Hepatocyte (in vitro differentiated cells): Measurements from ENCODE around the gene ARL8B. TPM values are rescaled to one million over a fixed set of nuclear protein-coding genes. Genes with fewer than 3 reads are reported as not detected.
"Not testable (repeated sequence)": the region's sequence is repeated elsewhere in the genome, so short reads cannot be mapped to it uniquely, and the experiment has no call there.

Experiments used
- DNase-seq: peaks from one replicate; pipeline ENCODE4 v3.0.0-alpha.2; 2016; ENCODE audit warnings: low spot score
- H2AFZ ChIP-seq: fragments of 200-600 bp; sonication (generic); 2 replicates; pipeline ENCODE4 v1.6.0; 2016; ENCODE audit warnings: antibody characterized with exemption, mild to moderate bottlenecking
- H3K27ac ChIP-seq: fragments of 200-600 bp; sonication (generic); 2 replicates; pipeline ENCODE4 v1.5.1; 2016; ENCODE audit warnings: mild to moderate bottlenecking
- H3K27me3 ChIP-seq: fragments of 200-600 bp; sonication (generic); 2 replicates; pipeline ENCODE4 v1.6.1; 2016
- H3K36me3 ChIP-seq: fragments of 200-600 bp; sonication (generic); replicated peaks from 2 replicates; pipeline ENCODE4 v1.5.1; 2016; ENCODE audit warnings: low read depth; ENCODE audit not compliant: insufficient read depth
- H3K4me1 ChIP-seq: fragments of 200-600 bp; sonication (generic); 2 replicates; pipeline ENCODE4 v1.5.1; 2016; ENCODE audit warnings: mild to moderate bottlenecking, moderate library complexity; ENCODE audit not compliant: insufficient read depth
- H3K4me2 ChIP-seq: fragments of 200-600 bp; sonication (generic); 2 replicates; pipeline ENCODE4 v1.6.0; 2016
- H3K4me3 ChIP-seq: fragments of 200-600 bp; sonication (generic); 2 replicates; pipeline ENCODE4 v1.5.1; 2016; ENCODE audit warnings: mild to moderate bottlenecking
- H3K79me2 ChIP-seq: fragments of 200-600 bp; sonication (generic); 2 replicates; pipeline ENCODE4 v1.6.0; 2017; ENCODE audit warnings: mild to moderate bottlenecking
- H3K9me2 ChIP-seq: fragments of 200-600 bp; sonication (generic); replicated peaks from 2 replicates; pipeline ENCODE4 v1.6.0; 2017; ENCODE audit warnings: mild to moderate bottlenecking; ENCODE audit not compliant: insufficient read depth
- H3K9me3 ChIP-seq: fragments of 200-600 bp; sonication (generic); 2 replicates; pipeline ENCODE4 v1.5.1; 2016; ENCODE audit warnings: low read depth, mild to moderate bottlenecking
- H4K20me1 ChIP-seq: fragments of 200-600 bp; sonication (generic); 2 replicates; pipeline ENCODE4 v1.6.0; 2016; ENCODE audit warnings: mild to moderate bottlenecking; ENCODE audit not compliant: insufficient read depth, poor library complexity, severe bottlenecking
- CTCF ChIP-seq: fragments of 200-600 bp; sonication (generic); IDR thresholded peaks from 2 replicates; pipeline ENCODE4 v1.5.1; 2016; ENCODE audit warnings: antibody characterized with exemption, mild to moderate bottlenecking; ENCODE audit not compliant: poor library complexity
- EZH2 ChIP-seq: fragments of 200-600 bp; sonication (generic); IDR thresholded peaks from 2 replicates; pipeline ENCODE4 v1.6.1; 2016; ENCODE audit warnings: antibody characterized with exemption, mild to moderate bottlenecking, borderline replicate concordance
- EZH2phosphoT487 ChIP-seq: fragments of 200-600 bp; sonication (generic); IDR thresholded peaks from one replicate; pipeline ENCODE4 v1.6.1; 2018; ENCODE audit warnings: antibody characterized with exemption, mild to moderate bottlenecking, low read depth, moderate library complexity; ENCODE audit not compliant: unreplicated experiment, severe bottlenecking
- WGBS: methylation state at CpG from one replicate; pipeline ENCODE4 v1.1.6; 2016; ENCODE audit warnings: low lambda C conversion rate; ENCODE audit errors: missing lambda C conversion rate; 5-methylcytosine and 5-hydroxymethylcytosine counted together
- polyA plus RNA-seq: library from polyadenylated mRNA; unstranded; fragments of >200 nt; fragmentation: Nextera tagmentation; extraction: Ambion mirVana; gene quantifications from 2 replicates; pipeline ENCODE4 v1.2.1, GENCODE V29; 2016
- total RNA-seq: library from RNA; depleted of rRNA; stranded (reverse); fragments of >200 nt; gene quantifications from 2 replicates; pipeline ENCODE4 v1.2.3, GENCODE V29; 2014

The ARL8B gene
- total and polyA plus RNA-seq, 2 experiments from 2014 or later = 58.1 to 94.4 TPM

GRCh38 chr3:5079761-5080160 is 42.3 kb upstream of the ARL8B start:
- Histone ChIP-seq H3K4me1 (peaks cover 5% of the 10 kb centered on the region), H3K79me2 (no peaks in the 10 kb centered on the region)

DNA sequence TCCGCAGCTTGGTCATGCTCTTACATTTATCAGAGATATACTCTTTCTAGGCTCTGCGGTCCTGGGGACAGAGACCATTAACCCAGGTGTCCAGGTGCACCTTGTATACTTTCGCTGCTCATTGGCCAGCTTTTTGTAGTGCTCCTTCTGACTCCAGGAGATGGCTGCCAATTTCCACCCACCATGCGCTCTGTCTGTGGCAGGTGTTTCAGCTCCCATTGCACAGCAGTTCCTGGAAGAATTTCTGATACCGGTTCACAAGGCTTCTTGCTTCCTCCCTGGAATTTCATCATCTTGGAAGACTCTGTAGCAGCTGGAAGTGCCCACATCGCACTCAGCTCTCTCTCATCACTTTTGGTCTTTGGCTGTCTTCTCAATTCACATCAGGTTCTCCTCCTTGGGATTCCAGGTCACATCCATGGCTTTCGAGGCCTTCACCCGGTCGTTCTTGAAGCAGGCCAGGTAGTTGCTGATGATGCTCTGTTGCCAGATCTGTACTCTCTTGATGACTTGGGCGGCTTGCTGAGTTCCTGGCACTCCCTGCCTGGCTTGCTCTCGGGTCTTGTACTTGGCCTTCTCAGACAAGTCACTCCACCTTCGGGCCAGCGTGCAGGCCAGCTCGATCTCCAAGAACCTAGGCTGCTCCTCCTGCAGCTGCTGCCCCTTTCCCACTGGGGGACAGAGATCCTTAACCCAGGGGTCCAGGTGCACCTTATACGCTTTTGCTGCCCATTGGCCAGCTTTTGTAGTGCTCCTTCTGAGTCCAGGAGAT is 41.1 kb upstream of the ARL8B start:
- Histone ChIP-seq H3K4me2 (no peak overlapping the region), H2AFZ (no peak overlapping the region), H3K27me3 (no peaks in the 10 kb centered on the region), H3K27ac (peak overlapping the region; percentile 80), H3K9me2 (no peaks in the 10 kb centered on the region), H3K4me1 (peaks cover 5% of the 10 kb centered on the region), H3K4me3 (no peak overlapping the region), H3K9me3 (no peaks in the 10 kb centered on the region), H3K79me2 (no peaks in the 10 kb centered on the region), H3K36me3 (no peaks in the 10 kb centered on the region), H4K20me1 (no peaks in the 10 kb centered on the region)
- WGBS = 97% methylated on average over 15 of the region's 15 CpGs
- TF ChIP-seq EZH2phosphoT487 (no peak), EZH2 (no peak), CTCF (no peak)
- no peak for DNase-seq

More at GRCh38 chr3:5079761-5080160, 42.3 kb upstream of the ARL8B start:
- Histone ChIP-seq H3K4me3 (no peak overlapping the region), H3K4me2 (no peak overlapping the region), H3K27ac (no peak overlapping the region), H3K9me2 (no peaks in the 10 kb centered on the region), H4K20me1 (no peaks in the 10 kb centered on the region), H3K9me3 (no peaks in the 10 kb centered on the region), H3K36me3 (no peaks in the 10 kb centered on the region), H3K27me3 (no peaks in the 10 kb centered on the region), H2AFZ (no peak overlapping the region)
- DNase-seq = no peak
- WGBS = 94% methylated on average over 3 of the region's 3 CpGs
- TF ChIP-seq CTCF = no peak
- no peak for TF ChIP-seq EZH2
- TF ChIP-seq EZH2phosphoT487 = no peak

DNA sequence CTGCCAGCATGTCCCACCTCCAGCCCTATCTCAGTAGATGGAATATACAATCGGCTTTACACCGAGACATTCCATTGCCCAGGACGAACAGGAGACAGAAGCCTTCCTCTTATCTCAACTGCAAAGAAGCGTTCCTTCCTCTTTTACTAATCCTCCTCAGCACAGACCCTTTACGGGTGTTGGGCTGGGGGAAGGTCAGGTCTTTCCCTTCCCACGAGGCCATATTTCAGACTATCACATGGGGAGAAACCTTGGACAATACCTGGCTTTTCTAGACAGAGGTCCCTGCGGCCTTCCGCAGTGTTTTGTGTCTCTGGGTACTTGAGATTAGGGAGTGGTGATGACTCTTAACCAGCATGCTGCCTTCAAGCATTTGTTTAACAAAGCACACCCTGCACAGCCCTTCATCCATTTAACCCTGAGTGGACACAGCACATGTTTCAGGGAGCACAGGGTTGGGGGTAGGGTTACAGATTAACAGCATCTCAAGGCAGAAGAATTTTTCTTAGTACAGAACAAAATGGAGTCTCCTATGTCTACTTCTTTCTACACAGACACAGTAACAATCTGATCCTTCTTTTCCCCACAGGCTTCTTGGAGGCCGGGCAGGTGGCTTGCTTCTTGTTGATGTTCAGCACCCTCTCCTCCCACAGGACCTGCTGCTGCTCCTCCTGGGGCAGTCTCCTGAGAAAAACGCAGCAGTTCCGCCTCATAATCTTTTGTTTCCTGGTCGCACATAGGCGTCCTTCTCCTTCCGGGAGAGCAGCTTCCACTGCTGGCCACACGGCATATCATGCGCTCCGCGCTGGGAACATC is 39.9 kb upstream of the ARL8B start:
- H3K27ac ChIP-seq = peak overlapping the region; percentile 80
- H3K4me2 ChIP-seq = peak overlapping the region; percentile 60
- WGBS = 66% methylated on average over 18 of the region's 18 CpGs
- H3K36me3 ChIP-seq, H3K9me3 ChIP-seq, H3K4me3 ChIP-seq, H3K4me1 ChIP-seq, DNase-seq, H4K20me1 ChIP-seq, H3K27me3 ChIP-seq, H3K9me2 ChIP-seq, H3K79me2 ChIP-seq: not testable (repeated sequence)
- H2AFZ ChIP-seq = peak overlapping the region; percentile 57

DNA sequence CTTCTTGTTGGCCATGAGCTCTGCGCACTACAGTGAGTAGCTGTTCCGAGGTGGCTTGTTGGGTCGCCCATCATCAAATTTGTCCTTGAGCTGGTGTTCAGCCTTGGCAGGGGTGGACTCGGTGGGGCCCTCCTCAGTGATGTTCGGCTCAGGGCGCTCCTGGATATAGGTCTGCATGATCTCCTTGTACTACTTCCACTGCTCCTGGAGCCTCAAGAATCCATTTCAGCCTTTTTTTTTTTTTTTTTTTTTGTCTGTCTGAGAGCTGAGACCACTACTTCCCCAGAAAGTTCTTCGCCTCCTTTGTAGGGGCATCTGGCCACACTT is 39.3 kb upstream of the ARL8B start:
- Histone ChIP-seq H3K4me3 (no peak overlapping the region), H3K27ac (peak overlapping the region; percentile 80), H3K27me3 (no peaks in the 10 kb centered on the region), H3K9me2 (no peaks in the 10 kb centered on the region), H3K4me2 (no peak overlapping the region), H2AFZ (no peak overlapping the region), H4K20me1 (no peaks in the 10 kb centered on the region), H3K9me3 (no peaks in the 10 kb centered on the region), H3K79me2 (no peaks in the 10 kb centered on the region), H3K36me3 (no peaks in the 10 kb centered on the region), H3K4me1 (peaks cover 5% of the 10 kb centered on the region)
- WGBS = 88% methylated on average over 7 of the region's 7 CpGs
- DNase-seq = no peak
- TF ChIP-seq EZH2phosphoT487 (no peak), EZH2 (no peak), CTCF (no peak)
